Small intestine (tissue), 7 donors: ENCODE results near the gene IL1RAPL1. TPM values are rescaled to one million over a fixed set of nuclear protein-coding genes. Genes with fewer than 3 reads are reported as not detected.

Source experiments
- DNase-seq, 2 donors: peaks; one replicate each; pipeline versions ENCODE4 v3.0.0 to v3.0.0-alpha.2; 2013
- FAIRE-seq: peaks from 2 replicates; lab custom pipeline; 2012; peaks lifted over from hg19 to GRCh38; lab: Jason Lieb, UNC
- H3K27ac ChIP-seq, 3 donors: one replicate each; pipeline ENCODE4 v1.5.1; 2013; ENCODE audit warnings: low read length in 2 of 3, mild to moderate bottlenecking in 2 of 3, control low read depth in 1 of 3, inconsistent platforms in 1 of 3, low read depth in 1 of 3, moderate library complexity in 1 of 3
- H3K27me3 ChIP-seq, 3 donors: one replicate each; pipeline ENCODE4 v1.6.1; 2013; ENCODE audit warnings: low read length in 3 of 3, inconsistent platforms in 1 of 3; ENCODE audit not compliant: control insufficient read depth in 3 of 3, insufficient read depth in 3 of 3
- H3K36me3 ChIP-seq, 3 donors: one replicate each; pipeline ENCODE4 v1.6.1; 2013; ENCODE audit warnings: low read length in 3 of 3, inconsistent platforms in 1 of 3, low read depth in 1 of 3, mild to moderate bottlenecking in 1 of 3, moderate library complexity in 1 of 3; ENCODE audit not compliant: control insufficient read depth in 3 of 3, insufficient read depth in 2 of 3
- H3K4me1 ChIP-seq, 3 donors: one replicate each; pipeline ENCODE4 v1.6.1; 2013; ENCODE audit warnings: low read length in 2 of 3, inconsistent platforms in 1 of 3, low read depth in 1 of 3, mild to moderate bottlenecking in 1 of 3, moderate library complexity in 1 of 3; ENCODE audit not compliant: control insufficient read depth in 3 of 3, insufficient read depth in 2 of 3
- H3K4me3 ChIP-seq, 3 donors: one replicate each; pipeline ENCODE4 v1.5.1; 2013; ENCODE audit warnings: low read length in 3 of 3, control low read depth in 1 of 3, inconsistent platforms in 1 of 3, low read depth in 1 of 3, mild to moderate bottlenecking in 1 of 3, moderate library complexity in 1 of 3
- H3K9me3 ChIP-seq, 2 donors: one replicate each; pipeline ENCODE4 v1.6.1; 2013; ENCODE audit warnings: low read depth in 1 of 2, low read length in 1 of 2; ENCODE audit not compliant: control insufficient read depth in 2 of 2, insufficient read depth in 1 of 2
- WGBS, 3 donors: extraction: QIAGEN DNeasy Blood & Tissue Kit; methylation state at CpG; one replicate each; pipeline ENCODE4 v1.1.7; 2013; 5-methylcytosine and 5-hydroxymethylcytosine counted together
- polyA plus RNA-seq, 4 donors: library from polyadenylated mRNA; stranded (reverse) in 3 of 4; unstranded in 1 of 4; fragments of 200-250 nt in 3 of 4; fragments of 120-200 nt in 1 of 4; gene quantifications; one replicate each; pipeline versions ENCODE4 v1.2.1 to v1.2.3, GENCODE V29; 2013
- donor health status: healthy with polysubstance abuse.
- donor health status: control.
- donor health status: control.
- donor health status: Bipolar disorder and iron deficiency.
- donor health status: healthy.

Gene IL1RAPL1
- polyA plus RNA-seq, 4 donors, result 0.04 to 0.27 TPM; not detected in 2

DNA sequence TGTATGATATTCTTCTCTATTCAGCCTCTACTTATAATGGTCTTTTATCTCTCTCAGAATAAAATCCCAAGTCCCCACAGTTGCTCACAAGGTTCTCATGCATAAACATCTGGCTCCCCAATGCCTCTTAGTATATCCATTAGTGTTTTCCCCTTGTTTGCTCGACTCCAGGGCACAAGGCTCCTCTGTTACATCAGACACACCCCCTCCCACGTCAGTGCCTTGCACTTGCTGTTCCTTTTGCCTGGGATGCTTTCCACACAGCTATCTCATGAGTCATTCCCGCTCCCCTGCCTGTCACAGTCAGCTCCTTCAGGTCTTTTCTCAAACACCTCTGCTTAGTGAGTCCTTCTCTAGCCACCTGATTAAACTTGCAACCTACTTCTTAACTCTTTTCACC lies 260.2 kb downstream of the IL1RAPL1 start:
- Histone ChIP-seq H3K9me3 (no peaks in the 10 kb centered on the region), H3K36me3 (no peaks in the 10 kb centered on the region), H3K27ac (no peak overlapping the region), H3K4me3 (no peak overlapping the region), H3K27me3 (no peaks in the 10 kb centered on the region), H3K4me1 (no peaks in the 10 kb centered on the region)
- no peak for DNase-seq
- FAIRE-seq, result no peak
- 30 to 58% (median 36%) methylated on average over 3 of the region's 3 CpGs for WGBS, 3 donors

DNA sequence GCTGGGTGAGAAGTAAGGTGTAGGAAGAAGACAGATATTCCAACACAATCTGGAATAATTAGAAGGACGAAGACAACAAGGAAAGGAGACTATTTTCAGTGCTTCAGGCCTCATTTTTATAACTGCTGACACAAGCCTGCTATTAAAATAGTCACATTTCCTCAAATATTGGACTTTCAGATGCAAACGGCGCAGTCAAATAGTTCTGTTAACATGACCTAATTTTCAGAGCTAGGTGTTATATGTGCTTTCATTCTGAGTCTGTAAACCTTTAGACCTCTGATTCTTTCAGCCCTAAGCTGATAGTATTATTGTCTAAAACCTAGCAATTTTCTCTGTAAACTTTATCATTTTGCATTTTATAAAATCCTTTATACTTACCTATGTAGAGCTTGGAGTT lies 261.5 kb downstream of the IL1RAPL1 start:
- Histone ChIP-seq H3K27me3 (no peaks in the 10 kb centered on the region), H3K9me3 (no peaks in the 10 kb centered on the region), H3K4me1 (no peaks in the 10 kb centered on the region), H3K4me3 (no peak overlapping the region), H3K27ac (no peak overlapping the region), H3K36me3 (no peaks in the 10 kb centered on the region)
- WGBS, 3 donors, result 70 to 84% (median 79%) methylated on average over 3 of the region's 3 CpGs
- no peak for FAIRE-seq
- DNase-seq, result no peak

GRCh38 chrX:28850955-28851354 lies 263.7 kb downstream of the IL1RAPL1 start:
- WGBS, 3 donors, result 40 to 57% (median 50%) methylated on average over 2 of the region's 2 CpGs

DNA sequence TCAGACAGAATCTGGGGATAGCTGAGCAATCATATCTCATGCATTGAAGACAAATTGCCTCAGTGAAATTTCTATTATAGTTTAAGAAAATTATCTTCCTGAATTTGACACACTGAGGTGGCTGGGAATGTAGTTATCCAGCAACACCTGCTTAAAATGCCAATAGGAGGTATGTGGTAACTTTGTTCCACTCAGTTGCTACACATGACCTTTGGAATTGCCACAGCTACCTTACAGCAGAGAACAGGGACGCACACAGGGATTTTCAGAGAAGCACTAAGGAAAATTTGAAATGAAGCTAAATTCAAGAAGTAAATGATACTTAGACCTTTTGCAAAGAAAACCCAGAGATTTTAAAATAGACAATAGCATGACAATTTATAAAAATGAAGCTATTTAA lies 264.6 kb downstream of the IL1RAPL1 start:
- FAIRE-seq, result no peak
- H3K4me1 ChIP-seq, result no peaks in the 10 kb centered on the region
- H3K4me3 ChIP-seq, result no peak overlapping the region
- no peak for DNase-seq
- H3K27ac ChIP-seq, result no peak overlapping the region
- H3K36me3 ChIP-seq, result no peaks in the 10 kb centered on the region
- H3K27me3 ChIP-seq, result no peaks in the 10 kb centered on the region
- no peaks in the 10 kb centered on the region for H3K9me3 ChIP-seq
- 67 to 71% (median 67%) methylated on average over 1 of the region's 1 CpG for WGBS, 3 donors

More at GRCh38 chrX:28850955-28851354, 263.7 kb downstream of the IL1RAPL1 start:
- Histone ChIP-seq H3K36me3 (no peaks in the 10 kb centered on the region), H3K4me1 (no peaks in the 10 kb centered on the region), H3K27ac (no peak overlapping the region), H3K27me3 (no peaks in the 10 kb centered on the region), H3K9me3 (no peaks in the 10 kb centered on the region), H3K4me3 (no peak overlapping the region)
- DNase-seq (no peak), FAIRE-seq (no peak)

GRCh38 chrX:28854637-28855036 lies 267.4 kb downstream of the IL1RAPL1 start:
- H3K36me3 ChIP-seq, result no peaks in the 10 kb centered on the region
- 56 to 92% (median 80%) methylated on average over 1 of the region's 1 CpG for WGBS, 3 donors
- no peak for FAIRE-seq
- H3K9me3 ChIP-seq, result no peaks in the 10 kb centered on the region
- no peak overlapping the region for H3K4me3 ChIP-seq
- H3K4me1 ChIP-seq, result no peaks in the 10 kb centered on the region
- no peak for DNase-seq
- H3K27me3 ChIP-seq, result no peaks in the 10 kb centered on the region
- H3K27ac ChIP-seq, result no peak overlapping the region

GRCh38 chrX:28876408-28876807 lies 289.2 kb downstream of the IL1RAPL1 start:
- no peak for FAIRE-seq
- WGBS, 3 donors, result 0 to 27% (median 17%) methylated on average over 1 of the region's 1 CpG

DNA sequence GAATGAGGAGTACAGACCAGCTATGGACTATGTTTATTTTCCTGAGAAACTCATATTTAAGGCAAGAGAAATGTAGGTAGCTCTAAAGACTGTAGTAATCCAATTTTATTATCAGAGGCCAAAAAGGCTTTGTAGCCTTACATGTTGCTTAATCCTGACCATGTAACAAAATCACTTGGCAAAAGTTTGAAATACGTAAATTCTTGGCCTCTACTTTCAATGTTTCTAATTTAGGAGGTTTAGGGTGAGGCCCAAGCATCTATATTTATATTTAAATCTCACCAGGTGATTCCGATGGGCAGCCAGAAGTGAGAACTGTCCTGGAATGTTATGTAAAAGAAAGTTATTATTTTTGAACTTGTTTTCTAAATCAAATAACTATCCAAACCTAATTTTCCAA lies 289.7 kb downstream of the IL1RAPL1 start:
- FAIRE-seq (no peak), DNase-seq (no peak)
- Histone ChIP-seq H3K4me1 (no peaks in the 10 kb centered on the region), H3K36me3 (no peaks in the 10 kb centered on the region), H3K4me3 (no peak overlapping the region), H3K9me3 (no peaks in the 10 kb centered on the region), H3K27me3 (no peaks in the 10 kb centered on the region), H3K27ac (no peak overlapping the region)
- WGBS, 3 donors, result 50 to 72% (median 56%) methylated on average over 2 of the region's 2 CpGs

More at GRCh38 chrX:28876408-28876807, 289.2 kb downstream of the IL1RAPL1 start:
- Histone ChIP-seq H3K36me3 (no peaks in the 10 kb centered on the region), H3K27me3 (no peaks in the 10 kb centered on the region), H3K9me3 (no peaks in the 10 kb centered on the region), H3K4me3 (no peak overlapping the region), H3K27ac (no peak overlapping the region), H3K4me1 (no peaks in the 10 kb centered on the region)
- DNase-seq, result no peak

- Histone ChIP-seq H3K27me3 (no peaks in the 10 kb centered on the region), H3K9me3 (no peaks in the 10 kb centered on the region), H3K4me3 (no peak overlapping the region), H3K36me3 (no peaks in the 10 kb centered on the region), H3K4me1 (no peaks in the 10 kb centered on the region), H3K27ac (no peak overlapping the region)
- FAIRE-seq, result no peak
- no peak for DNase-seq
These were observed 292.9 kb downstream of the IL1RAPL1 start for GRCh38 chrX:28880136-28880535.

GRCh38 chrX:28884823-28885222 lies 297.6 kb downstream of the IL1RAPL1 start:
- Histone ChIP-seq H3K9me3 (no peaks in the 10 kb centered on the region), H3K4me3 (no peak overlapping the region), H3K27me3 (no peaks in the 10 kb centered on the region), H3K4me1 (no peaks in the 10 kb centered on the region), H3K27ac (no peak overlapping the region), H3K36me3 (no peaks in the 10 kb centered on the region)
- WGBS, 3 donors, result 74 to 85% (median 80%) methylated on average over 1 of the region's 1 CpG
- no peak for DNase-seq
- FAIRE-seq, result no peak
